Activated CD4-positive, alpha-beta memory T cell treated with anti-CD3 and anti-CD28 coated beads for 36 hours (primary cell): ENCODE measurements around the gene FSCN2. TPM values are rescaled to one million over a fixed set of nuclear protein-coding genes. Genes with fewer than 3 reads are reported as not detected.

Experiments
- CTCF ChIA-PET: fragments of 350-600 bp; sonication (Branson Sonifier 250); formaldehyde crosslinking; loops from one replicate; lab custom pipeline; 2021; ENCODE audit warnings: antibody characterized with exemption, inconsistent platforms; lab: Charles Lee
- POLR2A ChIA-PET: fragments of 350-600 bp; sonication (Branson Sonifier 250); formaldehyde crosslinking; loops from one replicate; lab custom pipeline; 2021; ENCODE audit warnings: antibody characterized with exemption; lab: Charles Lee
- DNase-seq: peaks from one replicate; pipeline ENCODE4 v3.0.0-alpha.2; 2020
- H3K27ac Mint-ChIP-seq: one replicate; pipeline ENCODE4 v1.8.0; 2021; ENCODE audit warnings: mixed read lengths
- H3K27me3 Mint-ChIP-seq: one replicate; pipeline ENCODE4 v1.8.0; 2021; ENCODE audit warnings: mixed read lengths
- H3K36me3 Mint-ChIP-seq: one replicate; pipeline ENCODE4 v1.8.0; 2021; ENCODE audit warnings: mixed read lengths
- H3K4me1 Mint-ChIP-seq: one replicate; pipeline ENCODE4 v1.8.0; 2021; ENCODE audit warnings: low read depth, mixed read lengths
- H3K4me3 Mint-ChIP-seq: one replicate; pipeline ENCODE4 v1.8.0; 2021; ENCODE audit warnings: mild to moderate bottlenecking, mixed read lengths
- H3K9me3 Mint-ChIP-seq: one replicate; pipeline ENCODE4 v1.8.0; 2021; ENCODE audit warnings: mixed read lengths
- intact Hi-C: fragments of 100-400 bp; cut with micrococcal nuclease; formaldehyde crosslinking; loops from one replicate; pipeline ENCODE4 v1.15.1; 2023
- total RNA-seq, 2 experiments: library from RNA; stranded (reverse); gene quantifications; one replicate each; pipeline ENCODE4 v1.2.3, GENCODE V29; 2021

FSCN2 gene
- total RNA-seq, 2 experiments from 2014 or later = 0.33 to 0.46 TPM

- CTCF ChIA-PET = no interaction called here
- POLR2A ChIA-PET = no interaction called here
Measured at GRCh38 chr17:81534157-81535006, 6.2 kb downstream of the FSCN2 start.

GRCh38 chr17:81535007-81535328 lies 6.8 kb downstream of the FSCN2 start:
- no peak for DNase-seq
- CTCF ChIA-PET = no interaction called here
- POLR2A ChIA-PET = no interaction called here

More at GRCh38 chr17:81534157-81535006, 6.2 kb downstream of the FSCN2 start:
- Mint-ChIP-seq H3K9me3 (no peaks in the 10 kb centered on the region), H3K4me3 (no peak overlapping the region), H3K27me3 (peaks cover 14% of the 10 kb centered on the region), H3K36me3 (peaks cover 5% of the 10 kb centered on the region), H3K27ac (no peak overlapping the region), H3K4me1 (no peaks in the 10 kb centered on the region)
- intact Hi-C loops = no loop called here
- no peak for DNase-seq

GRCh38 chr17:81535480-81536298 lies 7.5 kb downstream of the FSCN2 start:
- H3K4me1 Mint-ChIP-seq = no peaks in the 10 kb centered on the region
- no peaks in the 10 kb centered on the region for H3K9me3 Mint-ChIP-seq
- peaks cover 14% of the 10 kb centered on the region for H3K27me3 Mint-ChIP-seq
- no peak overlapping the region for H3K4me3 Mint-ChIP-seq
- POLR2A ChIA-PET = interaction anchor here (1.3 kb wide), 2 partner anchors 17 to 23 kb away, joined by 4 read pairs; partner anchors contain the start of genes ACTG1 and FAAP100
- DNase-seq = no peak
- H3K27ac Mint-ChIP-seq = no peak overlapping the region
- H3K36me3 Mint-ChIP-seq = peaks cover 8% of the 10 kb centered on the region
- intact Hi-C loops = no loop called here
- CTCF ChIA-PET = no interaction called here

More at GRCh38 chr17:81535007-81535328, 6.8 kb downstream of the FSCN2 start:
- H3K36me3 Mint-ChIP-seq = peaks cover 6% of the 10 kb centered on the region
- H3K9me3 Mint-ChIP-seq = no peaks in the 10 kb centered on the region
- no peaks in the 10 kb centered on the region for H3K4me1 Mint-ChIP-seq
- intact Hi-C loops = no loop called here
- peaks cover 14% of the 10 kb centered on the region for H3K27me3 Mint-ChIP-seq
- H3K27ac Mint-ChIP-seq = no peak overlapping the region
- no peak overlapping the region for H3K4me3 Mint-ChIP-seq

- intact Hi-C loops = no loop called here
- no peak overlapping the region for H3K4me3 Mint-ChIP-seq
- H3K36me3 Mint-ChIP-seq = peaks cover 11% of the 10 kb centered on the region
- no peaks in the 10 kb centered on the region for H3K9me3 Mint-ChIP-seq
- ChIA-PET POLR2A (interaction anchor here (1.3 kb wide), 2 partner anchors 16 to 24 kb away, joined by 4 read pairs; partner anchors contain the start of genes ACTG1 and FAAP100), CTCF (no interaction called here)
- H3K27ac Mint-ChIP-seq = no peak overlapping the region
- no peak for DNase-seq
- H3K4me1 Mint-ChIP-seq = no peaks in the 10 kb centered on the region
- H3K27me3 Mint-ChIP-seq = peaks cover 14% of the 10 kb centered on the region
Measured at GRCh38 chr17:81536299-81537290, 8.4 kb downstream of the FSCN2 start.

DNA sequence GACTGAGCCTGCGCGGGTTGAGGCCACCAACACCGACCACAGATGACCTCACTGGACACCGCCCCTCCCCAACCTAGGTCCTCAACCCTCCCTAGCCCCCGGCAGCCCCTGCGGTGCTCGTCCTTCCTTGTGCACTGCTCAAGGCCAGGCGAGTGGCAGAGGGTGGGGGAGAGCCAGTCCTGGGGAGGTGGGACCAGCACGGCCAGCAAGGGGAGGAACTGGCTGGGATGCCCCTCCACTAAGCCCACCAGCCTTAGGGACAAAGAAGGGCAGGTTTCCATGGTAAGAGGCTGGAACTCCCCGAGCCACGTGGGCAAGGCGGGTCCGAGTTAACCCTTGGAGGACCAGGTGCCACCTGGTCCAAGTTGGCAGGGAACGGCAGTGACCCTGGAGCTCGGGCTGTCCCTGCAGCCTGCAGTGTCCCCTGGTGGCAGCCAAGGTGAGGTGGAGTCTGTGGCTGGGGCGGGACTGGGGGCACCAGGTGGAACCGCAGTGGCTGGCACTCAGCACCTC lies 9.2 kb downstream of the FSCN2 start:
- CTCF ChIA-PET = no interaction called here
- peak; percentile 46 for DNase-seq
- intact Hi-C loops = no loop called here
- Mint-ChIP-seq H3K36me3 (peaks cover 14% of the 10 kb centered on the region), H3K4me1 (no peaks in the 10 kb centered on the region), H3K9me3 (no peaks in the 10 kb centered on the region), H3K27ac (no peak overlapping the region), H3K4me3 (no peak overlapping the region), H3K27me3 (peaks cover 14% of the 10 kb centered on the region)
- POLR2A ChIA-PET = no interaction called here

DNA sequence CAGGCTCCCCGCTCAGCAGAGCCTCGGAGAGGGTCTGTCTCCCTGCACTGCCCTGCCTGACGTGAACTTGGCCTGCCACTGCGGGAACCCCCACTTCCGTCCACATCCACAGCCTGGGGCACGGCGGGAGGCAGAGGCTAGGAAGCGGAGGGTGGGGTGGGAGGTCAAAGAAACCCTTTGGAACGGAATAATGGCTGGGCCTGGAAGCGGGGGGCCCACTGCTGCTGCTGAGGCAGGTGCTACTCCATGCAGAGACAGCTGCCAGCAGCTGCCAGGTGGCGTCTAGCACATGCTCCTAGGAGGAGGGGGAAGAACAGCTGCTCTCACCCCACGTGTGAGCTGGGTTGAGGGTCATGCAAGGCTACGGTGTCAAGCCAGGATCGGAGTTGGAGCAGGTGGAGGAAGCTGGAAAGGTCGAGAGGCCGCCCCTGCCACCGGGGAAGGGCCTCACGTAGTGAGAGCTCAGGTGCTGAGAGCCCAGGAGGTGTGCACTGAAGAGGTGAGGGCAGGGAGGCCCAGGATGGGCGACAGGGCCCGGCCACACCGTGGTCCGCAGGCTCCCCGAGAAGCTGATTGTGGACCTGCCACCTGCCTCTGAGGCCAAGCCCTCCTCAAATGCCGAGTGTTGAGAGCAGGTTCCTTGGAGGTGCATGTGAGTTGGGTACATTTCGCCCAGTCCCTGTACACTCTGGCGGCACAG lies 9.8 kb downstream of the FSCN2 start:
- CTCF ChIA-PET = interaction anchor here (0.6 kb wide), 1 partner anchor 14 kb away, joined by 3 read pairs; the partner anchor contains the start of gene FAAP100
- peaks cover 14% of the 10 kb centered on the region for H3K27me3 Mint-ChIP-seq
- POLR2A ChIA-PET = no interaction called here
- no peaks in the 10 kb centered on the region for H3K9me3 Mint-ChIP-seq
- no peak overlapping the region for H3K4me3 Mint-ChIP-seq
- H3K36me3 Mint-ChIP-seq = peaks cover 16% of the 10 kb centered on the region
- H3K27ac Mint-ChIP-seq = no peak overlapping the region
- intact Hi-C loops = no loop called here
- no peak for DNase-seq
- no peaks in the 10 kb centered on the region for H3K4me1 Mint-ChIP-seq

DNA sequence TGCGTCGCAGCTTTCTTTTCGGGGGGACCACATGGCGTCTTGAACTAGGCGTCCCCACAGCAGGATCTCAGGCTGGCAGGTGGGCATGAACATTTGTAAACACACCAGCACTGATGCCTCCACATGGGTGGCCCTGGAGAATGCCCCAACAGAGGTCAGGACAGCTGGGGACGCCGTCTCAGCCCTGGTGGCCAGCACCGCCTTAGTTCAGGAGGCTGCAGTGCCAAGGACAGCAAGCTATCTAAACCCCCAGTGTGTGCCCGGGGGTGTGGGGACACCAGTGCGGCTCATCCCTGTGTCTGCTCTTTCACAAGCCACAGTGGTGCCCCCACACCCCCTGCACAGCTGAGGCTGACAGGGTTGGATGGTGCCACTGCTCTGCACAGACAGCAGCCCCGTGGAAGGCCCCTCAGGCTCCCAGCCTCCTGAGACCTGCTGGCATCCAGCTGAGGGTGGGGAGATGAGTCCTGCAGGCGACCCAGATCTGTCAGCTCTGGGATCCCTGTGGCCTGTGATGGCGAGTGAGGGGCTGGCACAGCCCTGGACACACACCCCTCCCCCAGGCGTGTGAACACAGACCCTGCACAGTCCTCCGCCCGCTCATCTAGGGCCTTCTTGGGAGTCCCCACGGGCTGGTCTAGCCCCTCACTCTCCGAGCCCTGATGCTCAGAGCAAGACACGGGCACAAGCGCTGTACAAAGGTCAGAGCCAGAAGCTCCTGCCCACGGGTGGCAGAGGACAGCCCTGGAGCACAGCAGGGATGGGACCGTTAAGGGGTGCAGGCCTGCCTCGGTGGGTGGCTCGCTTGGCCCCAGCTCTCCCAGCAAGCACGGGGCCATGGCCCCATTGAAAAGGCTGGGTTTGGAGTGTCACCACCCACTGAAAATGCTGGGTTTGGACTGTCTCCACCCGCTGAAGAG lies 10.7 kb downstream of the FSCN2 start:
- POLR2A ChIA-PET = no interaction called here
- Mint-ChIP-seq H3K27me3 (peaks cover 8% of the 10 kb centered on the region), H3K36me3 (peaks cover 22% of the 10 kb centered on the region), H3K4me1 (no peaks in the 10 kb centered on the region), H3K9me3 (no peaks in the 10 kb centered on the region), H3K27ac (no peak overlapping the region), H3K4me3 (no peak overlapping the region)
- CTCF ChIA-PET = interaction anchor here (0.6 kb wide), 1 partner anchor 14 kb away, joined by 3 read pairs; the partner anchor contains the start of gene FAAP100
- intact Hi-C loops = no loop called here
- no peak for DNase-seq

GRCh38 chr17:81539571-81539900 lies 11.4 kb downstream of the FSCN2 start:
- no peak for DNase-seq
- H3K4me1 Mint-ChIP-seq = no peaks in the 10 kb centered on the region
- no peaks in the 10 kb centered on the region for H3K9me3 Mint-ChIP-seq
- H3K36me3 Mint-ChIP-seq = peaks cover 22% of the 10 kb centered on the region
- H3K4me3 Mint-ChIP-seq = no peak overlapping the region
- intact Hi-C loops = no loop called here
- no peak overlapping the region for H3K27ac Mint-ChIP-seq
- H3K27me3 Mint-ChIP-seq = peaks cover 8% of the 10 kb centered on the region
- ChIA-PET CTCF (no interaction called here), POLR2A (no interaction called here)

- intact Hi-C loops = no loop called here
- Mint-ChIP-seq H3K27me3 (peaks cover 5% of the 10 kb centered on the region), H3K9me3 (no peaks in the 10 kb centered on the region), H3K4me3 (no peak overlapping the region), H3K27ac (no peak overlapping the region), H3K36me3 (peaks cover 22% of the 10 kb centered on the region), H3K4me1 (no peaks in the 10 kb centered on the region)
- POLR2A ChIA-PET = no interaction called here
- no peak for DNase-seq
- CTCF ChIA-PET = no interaction called here
Measured at GRCh38 chr17:81539961-81540675, 11.9 kb downstream of the FSCN2 start.

GRCh38 chr17:81540676-81541027 lies 12.5 kb downstream of the FSCN2 start:
- H3K27ac Mint-ChIP-seq = no peak overlapping the region
- no peaks in the 10 kb centered on the region for H3K9me3 Mint-ChIP-seq
- no peak overlapping the region for H3K4me3 Mint-ChIP-seq
- ChIA-PET POLR2A (no interaction called here), CTCF (no interaction called here)
- DNase-seq = no peak
- H3K27me3 Mint-ChIP-seq = peaks cover 5% of the 10 kb centered on the region
- peaks cover 22% of the 10 kb centered on the region for H3K36me3 Mint-ChIP-seq
- H3K4me1 Mint-ChIP-seq = no peaks in the 10 kb centered on the region
- intact Hi-C loops = no loop called here
